Measurements from ENCODE around the gene PSD.
A peak's percentile ranks its signal among the peaks of the same experiment; 100 is the strongest.

Gene PSD

DNA sequence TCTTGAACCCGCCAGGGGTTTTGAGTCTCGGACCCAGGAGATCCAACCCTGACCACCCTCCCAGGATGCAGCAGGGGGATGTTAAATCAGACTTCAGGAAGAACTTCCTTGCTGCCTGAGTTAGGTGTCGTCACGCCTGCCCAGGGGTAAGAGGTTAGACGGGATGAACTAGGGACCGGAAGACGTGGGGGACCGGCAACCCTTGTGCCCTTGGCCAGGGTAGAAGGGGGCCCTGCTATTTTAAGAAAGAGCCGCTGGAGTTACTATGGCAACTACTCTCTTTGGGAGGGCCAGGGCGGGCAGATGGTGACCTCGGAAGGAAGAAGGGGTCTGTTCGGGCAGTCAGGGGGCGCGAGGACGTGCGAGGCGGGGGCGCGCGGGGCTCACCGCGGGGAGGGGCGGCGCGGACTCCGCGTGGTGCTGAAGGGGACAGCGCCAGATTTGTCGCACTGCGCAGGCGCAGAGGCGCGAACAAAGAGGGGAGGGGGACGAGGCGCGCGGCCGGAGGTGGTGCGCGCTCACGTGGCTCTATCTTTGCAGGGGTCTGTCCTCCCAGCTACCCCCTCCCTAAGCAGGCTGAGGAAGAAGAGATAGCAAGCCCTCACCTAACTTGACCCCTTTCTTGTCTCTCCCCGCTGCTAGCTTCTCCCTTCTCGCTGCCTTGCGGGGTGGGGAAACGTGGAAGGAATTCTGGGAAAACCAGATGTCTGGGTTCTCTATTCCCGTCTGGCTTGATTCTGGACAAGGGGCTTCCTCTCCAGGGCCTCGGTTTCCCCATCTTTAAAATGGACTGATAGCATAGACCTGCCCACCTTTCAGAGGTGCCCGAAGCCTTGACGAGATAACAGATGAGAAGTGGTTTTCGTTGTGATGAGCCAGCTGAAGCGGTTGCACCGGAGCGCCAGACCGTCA is 940 bp upstream of the PSD start:
- DNase-seq = peak; percentile 23

GRCh38 chr10:102416695-102417094 is 1.9 kb downstream of the PSD start:
- no peak for DNase-seq

DNA sequence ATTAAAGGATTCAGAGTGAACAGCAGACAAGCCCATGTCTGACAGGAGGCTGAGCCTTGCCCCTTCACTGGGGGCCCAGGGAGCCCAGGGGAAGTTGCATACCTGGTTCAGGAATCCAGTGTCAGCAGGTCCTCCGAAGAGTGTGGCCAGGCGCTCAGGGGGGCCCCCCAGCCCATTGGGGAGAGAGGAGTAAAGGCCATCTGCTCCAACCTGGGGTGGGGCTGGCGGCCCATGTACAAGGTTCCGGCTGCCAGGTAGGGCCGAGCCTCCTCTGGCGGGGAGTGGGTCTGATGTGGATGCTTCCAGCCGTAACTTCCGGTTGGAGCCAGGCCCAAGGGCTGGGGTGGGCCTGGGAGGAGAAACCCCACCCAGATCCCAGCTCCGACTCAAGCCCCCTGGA is 2.3 kb downstream of the PSD start:
- DNase-seq = no peak

DNA sequence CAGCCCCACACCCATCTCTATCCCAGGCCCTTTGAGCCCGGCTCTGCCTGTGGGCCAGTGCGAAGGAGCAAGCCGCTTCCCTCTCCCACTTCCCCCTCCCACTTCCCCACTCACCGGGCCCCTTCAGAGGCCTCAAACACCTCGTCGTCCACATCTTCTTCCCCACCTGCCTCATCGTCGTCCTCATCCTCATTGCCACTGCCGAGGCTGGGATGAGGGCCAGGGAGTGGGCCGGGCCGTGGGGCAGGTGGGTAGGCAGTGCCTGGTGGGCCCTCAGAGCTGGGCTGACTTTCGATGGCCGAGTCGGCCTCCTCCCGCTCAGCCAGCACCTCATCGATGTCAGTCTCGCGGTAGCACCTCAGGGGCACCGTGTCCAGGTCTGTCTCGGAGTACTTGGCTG is 3.8 kb downstream of the PSD start:
- no peak for DNase-seq

- DNase-seq = no peak
Observed at GRCh38 chr10:102413806-102414561, 4.6 kb downstream of the PSD start.

GRCh38 chr10:102413053-102413705 is 5.4 kb downstream of the PSD start:
- no peak for DNase-seq

DNA sequence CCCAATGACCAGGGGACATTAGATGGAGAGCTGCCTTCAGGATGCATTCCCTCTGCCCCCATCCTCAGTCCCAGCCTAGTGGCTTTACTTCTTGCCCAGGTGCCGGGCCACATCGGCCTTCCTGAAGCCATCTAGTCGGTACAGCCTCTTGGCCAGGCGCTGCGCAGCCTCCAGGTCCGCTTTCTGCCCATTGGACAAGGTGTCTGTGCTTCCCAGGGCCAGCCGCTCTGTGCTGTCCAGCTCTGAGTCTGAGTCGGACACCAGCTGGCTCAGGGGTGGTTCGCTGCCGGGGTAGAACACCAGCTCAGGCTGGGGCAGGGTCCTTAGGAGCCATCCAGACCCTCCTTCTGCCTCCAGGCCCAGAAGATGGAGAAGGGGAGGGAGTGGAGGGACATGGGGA is 6.3 kb downstream of the PSD start:
- DNase-seq = no peak

GRCh38 chr10:102411341-102412255 is 7.0 kb downstream of the PSD start:
- no peak for DNase-seq

DNA sequence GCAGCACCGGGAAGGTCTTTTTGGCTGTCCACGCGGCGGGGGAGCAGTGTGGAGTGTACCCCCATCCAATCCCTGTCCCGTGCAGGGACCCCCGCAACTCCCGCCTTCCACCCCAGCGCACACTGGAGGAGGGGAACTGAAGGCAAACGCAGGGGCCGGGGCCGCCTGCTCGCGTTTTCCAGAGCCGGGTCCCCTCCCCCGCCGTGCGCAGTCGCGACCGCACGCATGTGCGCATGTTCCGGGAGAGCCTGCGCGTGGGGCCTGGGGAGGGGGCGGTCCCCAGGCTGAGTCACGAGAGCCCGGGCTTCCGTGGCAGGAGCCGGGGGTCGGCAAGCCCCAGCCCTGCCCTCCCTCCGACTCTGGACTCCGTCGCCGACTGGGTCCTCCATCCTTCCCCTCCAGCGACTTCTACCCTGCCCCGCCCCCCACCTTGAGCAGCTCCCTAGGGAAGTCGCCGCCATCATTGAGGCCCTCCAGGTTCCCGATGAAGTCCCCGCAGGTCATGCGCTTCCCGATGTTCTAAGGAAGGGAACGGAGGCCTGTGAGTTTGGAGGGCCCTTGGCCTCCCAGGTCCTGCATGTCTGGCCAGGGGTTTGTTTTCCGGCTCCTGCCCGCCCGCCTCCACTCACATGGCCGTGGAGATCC is 8.0 kb downstream of the PSD start:
- peak; percentile 44 for DNase-seq

DNA sequence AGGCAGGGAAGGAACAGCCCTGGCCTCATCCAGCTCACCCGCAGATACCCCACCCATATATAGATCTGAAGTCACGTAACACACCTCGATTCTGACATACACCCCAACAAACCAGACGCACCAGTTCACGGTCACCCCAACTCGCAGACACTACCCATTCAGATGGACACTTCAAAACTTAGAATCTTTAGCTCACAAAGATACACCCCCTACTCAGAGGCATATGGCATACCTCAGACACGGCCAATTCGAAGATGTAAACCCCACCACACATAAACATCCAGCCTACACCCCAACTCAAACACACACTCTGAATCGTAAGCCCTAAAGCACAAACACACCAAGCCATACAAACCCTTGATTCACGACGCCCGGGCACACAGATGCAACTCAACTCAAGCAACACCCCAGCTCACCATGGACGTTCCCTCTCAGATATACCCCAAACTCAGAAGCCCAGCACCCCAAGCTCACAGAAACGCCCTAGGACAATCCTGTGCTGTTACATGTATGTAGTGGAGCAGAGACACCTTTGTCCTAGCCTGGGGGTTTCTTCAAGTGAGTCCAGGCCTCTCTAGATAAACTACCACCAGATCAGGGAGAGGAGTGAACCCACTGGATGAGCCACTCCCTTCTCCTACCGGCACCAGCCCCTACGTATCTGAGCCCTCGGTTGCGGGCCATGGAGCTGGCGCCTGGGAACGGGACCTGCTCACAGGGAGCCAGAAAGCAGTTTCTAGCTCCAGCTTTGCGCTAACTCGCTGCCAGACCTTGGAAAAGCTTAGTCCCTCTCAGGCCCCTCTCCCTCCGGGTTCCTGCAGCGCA is 8.8 kb downstream of the PSD start:
- no peak for DNase-seq

GRCh38 chr10:102408728-102409603 is 9.6 kb downstream of the PSD start:
- peak; percentile 43 for DNase-seq

GRCh38 chr10:102408131-102408727 is 10.4 kb downstream of the PSD start:
- no peak for DNase-seq

GRCh38 chr10:102407425-102408130 is 11.0 kb downstream of the PSD start:
- no peak for DNase-seq

DNA sequence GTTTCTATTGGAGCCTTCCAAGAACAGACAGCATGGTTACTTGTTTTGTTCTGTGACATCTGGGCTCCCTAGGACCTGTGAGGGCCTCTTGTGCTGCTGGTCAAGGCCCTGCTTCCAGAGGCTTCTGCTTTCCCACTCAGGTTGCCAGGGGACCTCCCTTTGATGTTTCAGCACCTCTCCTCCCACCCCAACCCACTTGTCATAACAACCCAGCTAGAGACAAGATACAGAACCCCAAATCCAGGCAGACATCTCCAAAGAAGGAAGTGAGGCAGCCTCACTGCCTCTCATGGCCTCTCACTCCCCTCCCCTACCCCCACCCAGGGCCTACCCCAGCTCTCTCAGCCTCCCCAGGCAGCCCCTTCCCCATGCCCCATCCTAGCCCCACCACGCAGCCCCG is 11.8 kb downstream of the PSD start:
- no peak for DNase-seq

DNA sequence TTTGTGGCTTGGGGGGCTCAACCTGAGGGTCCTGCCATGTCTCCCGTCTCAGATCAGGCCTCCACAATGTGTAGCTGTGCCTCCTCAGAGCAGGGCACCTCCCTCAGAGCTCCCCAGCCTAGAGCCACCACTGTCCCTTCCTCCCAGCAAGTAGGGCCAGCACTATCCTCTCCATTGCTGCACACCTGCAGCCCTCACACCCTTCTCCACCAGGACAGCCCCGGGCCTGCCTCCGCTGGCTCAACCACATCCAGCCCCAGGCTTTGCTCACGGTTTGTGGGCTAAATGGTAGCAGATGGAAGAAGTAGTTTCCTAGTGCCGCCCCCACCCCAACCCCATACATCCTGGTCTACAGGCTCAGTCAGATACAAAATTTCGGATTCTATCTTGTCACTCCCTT is 13.0 kb downstream of the PSD start:
- DNase-seq = no peak

- no peak for DNase-seq
Observed at GRCh38 chr10:102405108-102405571, 13.4 kb downstream of the PSD start.

GRCh38 chr10:102404361-102405107 is 14.1 kb downstream of the PSD start:
- DNase-seq = no peak

- DNase-seq = no peak
Observed at GRCh38 chr10:102403115-102403514, 15.5 kb downstream of the PSD start.
